C4-2B (cell line): ENCODE data around the gene DNAJA4.

Experiments used
- H3K27ac ChIP-seq: fragments of 450-650 bp; 2 replicates; pipeline ENCODE4 v1.5.1; 2017
- CTCF ChIP-seq: fragments of 450-650 bp; conservative IDR thresholded peaks from 2 replicates; pipeline ENCODE4 v1.5.1; 2017; ENCODE audit warnings: mild to moderate bottlenecking
- ZFX ChIP-seq: fragments of 450-650 bp; IDR thresholded peaks from 2 replicates; pipeline ENCODE4 v1.6.1; 2017

DNAJA4 gene

GRCh38 chr15:78264304-78265136, at the start of gene DNAJA4:
Gene DNAJA4, plus strand, starts transcription at chr15:78264562. Its CDS starts 202 bp downstream, at chr15:78264764.
- TF ChIP-seq ZFX, result no peak
- TF ChIP-seq CTCF, result no peak
- no peak within 1 kb of the TSS for H3K27ac ChIP-seq

- peak overlapping the region; percentile 82 for H3K27ac ChIP-seq
- TF ChIP-seq CTCF, result no peak
- no peak for TF ChIP-seq ZFX
Observed at GRCh38 chr15:78216276-78217104, 47.9 kb upstream of the DNAJA4 start.

- no peak overlapping the region for H3K27ac ChIP-seq
- TF ChIP-seq ZFX, result no peak
- no peak for TF ChIP-seq CTCF
Observed at GRCh38 chr15:78220713-78221112, 43.6 kb upstream of the DNAJA4 start.

GRCh38 chr15:78222745-78223395, 41.5 kb upstream of the DNAJA4 start:
- H3K27ac ChIP-seq, result no peak overlapping the region
- no peak for TF ChIP-seq CTCF
- no peak for TF ChIP-seq ZFX

GRCh38 chr15:78223396-78224022, 40.9 kb upstream of the DNAJA4 start:
- no peak overlapping the region for H3K27ac ChIP-seq
- no peak for TF ChIP-seq ZFX
- TF ChIP-seq CTCF, result no peak

GRCh38 chr15:78224023-78224411, 40.3 kb upstream of the DNAJA4 start:
- TF ChIP-seq CTCF (no peak), ZFX (no peak)
- H3K27ac ChIP-seq, result no peak overlapping the region
